HG03066 (cell line): ENCODE measurements around the gene FCRL2.
"Not testable (repeated sequence)": the region's sequence is repeated elsewhere in the genome, so short reads cannot be mapped to it uniquely, and the experiment has no call there.

ENCODE experiments used
- ATAC-seq: cut with Tn5 transposase; IDR thresholded peaks from one replicate; pipeline ENCODE4 v1.9.1; 2021; ENCODE audit warnings: low read depth; ENCODE audit not compliant: unreplicated experiment

FCRL2 gene

GRCh38 chr1:157758018-157758417 is 18.9 kb downstream of the FCRL2 start:
- ATAC-seq, result no peak

- no peak for ATAC-seq
Observed at GRCh38 chr1:157753611-157754010, 23.3 kb downstream of the FCRL2 start.

GRCh38 chr1:157751283-157751682 is 25.6 kb downstream of the FCRL2 start:
- no peak for ATAC-seq

- ATAC-seq, result no peak
Observed at GRCh38 chr1:157748262-157748817, 28.6 kb downstream of the FCRL2 start.

GRCh38 chr1:157739229-157739901 is 37.6 kb downstream of the FCRL2 start:
- ATAC-seq, result no peak

- not testable (repeated sequence) for ATAC-seq
Observed at GRCh38 chr1:157735991-157736390, 40.9 kb downstream of the FCRL2 start.

GRCh38 chr1:157734321-157734720 is 42.6 kb downstream of the FCRL2 start:
- ATAC-seq, result no peak

GRCh38 chr1:157732755-157733154 is 44.2 kb downstream of the FCRL2 start:
- ATAC-seq, result no peak

- no peak for ATAC-seq
Observed at GRCh38 chr1:157725221-157725577, 51.7 kb downstream of the FCRL2 start.

GRCh38 chr1:157724537-157725220 is 52.3 kb downstream of the FCRL2 start:
- no peak for ATAC-seq

GRCh38 chr1:157723157-157723556 is 53.8 kb downstream of the FCRL2 start:
- no peak for ATAC-seq

GRCh38 chr1:157721985-157722384 is 54.9 kb downstream of the FCRL2 start:
- ATAC-seq, result no peak

- no peak for ATAC-seq
Observed at GRCh38 chr1:157715736-157716135, 61.2 kb downstream of the FCRL2 start.

- no peak for ATAC-seq
Observed at GRCh38 chr1:157711802-157712201, 65.1 kb downstream of the FCRL2 start.

GRCh38 chr1:157704878-157705277 is 72.1 kb downstream of the FCRL2 start:
- ATAC-seq, result no peak

GRCh38 chr1:157703981-157704380 is 73.0 kb downstream of the FCRL2 start:
- no peak for ATAC-seq

GRCh38 chr1:157702308-157702825 is 74.6 kb downstream of the FCRL2 start:
- ATAC-seq, result no peak

- no peak for ATAC-seq
Observed at GRCh38 chr1:157700732-157701131, 76.2 kb downstream of the FCRL2 start, which contains the start of gene FCRL3. TSS of gene FCRL3 (minus strand) at chr1:157700769. CDS start at chr1:157700489, 280 bp downstream.

- ATAC-seq, result no peak
Observed at GRCh38 chr1:157700305-157700704, 76.6 kb downstream of the FCRL2 start.

- no peak for ATAC-seq
Observed at GRCh38 chr1:157697781-157698569, 79.0 kb downstream of the FCRL2 start.
